Ammon's horn (tissue), 1 donor: ENCODE data around the gene UCKL1.

Experiments
- DNase-seq: peaks from one replicate; pipeline ENCODE4 v3.0.0-alpha.2; 2016; ENCODE audit warnings: low spot score

UCKL1 gene

GRCh38 chr20:63958964-63959698, 2.9 kb upstream of the UCKL1 start:
- no peak for DNase-seq

GRCh38 chr20:63958471-63958870, 2.3 kb upstream of the UCKL1 start:
- no peak for DNase-seq

- no peak for DNase-seq
Measured at GRCh38 chr20:63957690-63958441, 1.6 kb upstream of the UCKL1 start.

- peak; percentile 77 for DNase-seq
Measured at GRCh38 chr20:63957004-63957689, 931 bp upstream of the UCKL1 start.

GRCh38 chr20:63956664-63957003, 418 bp upstream of the UCKL1 start:
- no peak for DNase-seq

GRCh38 chr20:63955281-63955826, 862 bp downstream of the UCKL1 start:
- DNase-seq: peak; percentile 52

GRCh38 chr20:63953764-63954429, 2.3 kb downstream of the UCKL1 start:
- DNase-seq: no peak

GRCh38 chr20:63952769-63953168, 3.4 kb downstream of the UCKL1 start:
- no peak for DNase-seq

- no peak for DNase-seq
Measured at GRCh38 chr20:63952210-63952535, 4.0 kb downstream of the UCKL1 start.

- no peak for DNase-seq
Measured at GRCh38 chr20:63951398-63952209, 4.6 kb downstream of the UCKL1 start.

- DNase-seq: no peak
Measured at GRCh38 chr20:63950701-63951397, 5.4 kb downstream of the UCKL1 start.

GRCh38 chr20:63947638-63948456, 8.4 kb downstream of the UCKL1 start:
- DNase-seq: no peak

GRCh38 chr20:63946986-63947637, 9.1 kb downstream of the UCKL1 start:
- no peak for DNase-seq

- no peak for DNase-seq
Measured at GRCh38 chr20:63945921-63946920, 10.0 kb downstream of the UCKL1 start.

GRCh38 chr20:63945031-63945658, 11.1 kb downstream of the UCKL1 start:
- DNase-seq: no peak

- DNase-seq: no peak
Measured at GRCh38 chr20:63944078-63944941, 11.9 kb downstream of the UCKL1 start.

GRCh38 chr20:63943808-63944077, 12.5 kb downstream of the UCKL1 start:
- DNase-seq: no peak
